ENCODE data around the gene MTAP.
"Not testable (repeated sequence)": the region's sequence is repeated elsewhere in the genome, so short reads cannot be mapped to it uniquely, and the experiment has no call there.

MTAP gene

DNA sequence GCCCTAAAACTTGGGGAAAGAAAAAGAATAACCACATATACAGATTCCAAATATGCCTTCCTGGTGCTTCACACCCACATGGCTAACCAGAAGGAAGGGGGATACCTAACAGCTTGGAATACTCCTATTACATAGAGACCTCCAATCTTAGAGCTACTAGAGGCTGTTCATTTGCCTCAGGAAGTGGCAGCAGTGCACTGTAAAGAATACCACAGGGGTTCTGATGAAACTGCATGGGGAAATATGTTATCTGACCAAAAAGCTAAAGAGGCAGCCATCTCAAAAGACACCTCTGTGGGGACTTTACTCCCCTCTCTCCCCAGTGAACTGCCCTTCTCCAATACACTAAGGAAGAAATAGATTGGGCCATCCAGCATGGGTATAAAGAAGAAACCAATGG is 125.3 kb downstream of the MTAP start:
- no peak for FAIRE-seq

DNA sequence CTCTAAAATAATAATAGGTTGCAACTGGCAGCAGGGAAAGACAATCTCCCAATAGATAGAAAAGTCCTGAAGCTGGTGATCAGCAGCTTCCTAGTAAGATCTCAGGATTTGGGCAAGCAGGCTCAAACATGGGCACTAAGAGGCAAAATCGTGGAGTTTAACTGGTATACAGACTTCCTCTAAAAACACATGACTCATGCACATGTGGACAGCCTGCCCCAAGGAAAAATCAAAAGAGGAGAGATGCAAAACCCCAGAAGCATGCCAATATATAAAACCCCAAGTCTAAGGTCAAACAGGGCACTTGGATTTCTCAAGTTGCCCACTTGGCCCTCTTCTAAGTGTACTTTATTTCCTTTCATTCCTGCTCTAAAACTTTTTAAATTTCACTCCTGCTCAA is 129.0 kb downstream of the MTAP start:
- no peak for FAIRE-seq

DNA sequence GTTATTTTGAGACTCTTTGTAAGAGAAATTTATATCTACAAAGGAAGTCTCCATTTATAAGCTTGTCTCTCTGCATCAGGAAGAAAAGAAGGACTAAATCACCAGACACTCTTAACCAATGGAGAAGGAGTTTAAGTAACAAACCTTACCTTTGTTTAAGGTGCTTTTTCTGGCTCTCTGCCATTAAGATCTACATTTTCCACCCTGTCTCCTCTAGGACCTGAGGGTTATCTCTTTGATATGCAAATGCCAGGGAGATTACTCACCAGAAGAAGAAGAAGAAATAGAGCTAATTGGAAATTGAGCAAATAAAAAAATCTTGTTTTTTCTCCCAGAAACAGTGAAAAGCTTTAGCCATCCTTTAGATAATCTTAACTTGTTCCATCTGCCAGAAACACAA is 130.8 kb downstream of the MTAP start:
- no peak for FAIRE-seq

DNA sequence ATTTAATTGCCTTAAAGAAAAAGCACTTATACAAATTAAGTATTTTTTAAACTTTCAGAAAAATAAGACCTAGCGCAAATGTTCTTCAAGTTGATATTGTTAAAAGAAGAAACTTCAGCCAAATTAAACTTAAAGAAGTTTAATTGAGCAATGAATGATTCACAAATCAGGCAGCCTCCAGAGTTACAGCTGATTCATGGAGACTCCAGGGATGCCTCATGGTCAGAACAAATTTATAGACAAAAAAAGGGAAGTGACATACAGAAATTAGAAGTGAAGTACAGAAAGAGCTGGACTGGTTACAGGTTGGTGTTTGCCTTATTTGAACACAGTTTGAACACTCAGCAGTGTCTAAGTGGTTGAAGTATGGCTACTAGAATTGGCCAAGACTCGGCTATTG is 131.4 kb downstream of the MTAP start:
- FAIRE-seq: no peak

DNA sequence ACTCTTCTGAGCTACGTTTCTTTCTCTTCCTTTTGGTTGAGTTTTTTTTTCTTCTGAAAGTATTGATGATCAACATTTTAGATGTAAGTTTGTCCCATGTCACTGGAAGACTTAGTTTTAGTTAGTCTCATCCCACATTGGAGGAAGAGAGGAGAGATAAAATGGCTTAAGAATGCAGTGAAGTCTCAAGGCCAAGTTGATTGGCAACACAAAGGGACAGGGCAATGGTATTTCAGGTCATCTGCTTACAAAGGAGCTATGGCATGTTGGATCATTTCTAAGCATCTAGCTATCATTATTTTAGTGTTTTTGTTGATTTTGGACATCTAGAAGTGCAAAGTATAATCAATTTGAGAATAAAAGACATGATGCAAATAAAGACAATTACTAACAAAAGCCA is 133.2 kb downstream of the MTAP start:
- no peak for FAIRE-seq

DNA sequence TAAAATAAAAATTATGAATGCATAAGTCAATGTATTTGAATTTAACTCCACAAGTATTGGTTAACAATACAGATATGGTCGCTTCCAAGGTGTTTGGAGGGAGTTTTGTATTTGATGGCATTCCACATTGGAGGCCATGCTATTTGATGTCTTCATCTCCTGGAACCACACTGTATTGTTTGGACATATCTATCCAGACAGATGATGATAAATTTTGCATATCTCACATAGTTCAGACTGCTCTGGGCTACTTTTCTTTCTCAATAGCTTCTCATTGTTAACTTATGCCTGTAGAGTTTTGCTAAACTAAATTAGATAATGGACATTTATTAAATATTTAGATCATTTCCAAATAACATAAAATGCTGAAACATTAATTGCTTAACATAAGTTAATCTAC is 133.7 kb downstream of the MTAP start:
- no peak for FAIRE-seq

DNA sequence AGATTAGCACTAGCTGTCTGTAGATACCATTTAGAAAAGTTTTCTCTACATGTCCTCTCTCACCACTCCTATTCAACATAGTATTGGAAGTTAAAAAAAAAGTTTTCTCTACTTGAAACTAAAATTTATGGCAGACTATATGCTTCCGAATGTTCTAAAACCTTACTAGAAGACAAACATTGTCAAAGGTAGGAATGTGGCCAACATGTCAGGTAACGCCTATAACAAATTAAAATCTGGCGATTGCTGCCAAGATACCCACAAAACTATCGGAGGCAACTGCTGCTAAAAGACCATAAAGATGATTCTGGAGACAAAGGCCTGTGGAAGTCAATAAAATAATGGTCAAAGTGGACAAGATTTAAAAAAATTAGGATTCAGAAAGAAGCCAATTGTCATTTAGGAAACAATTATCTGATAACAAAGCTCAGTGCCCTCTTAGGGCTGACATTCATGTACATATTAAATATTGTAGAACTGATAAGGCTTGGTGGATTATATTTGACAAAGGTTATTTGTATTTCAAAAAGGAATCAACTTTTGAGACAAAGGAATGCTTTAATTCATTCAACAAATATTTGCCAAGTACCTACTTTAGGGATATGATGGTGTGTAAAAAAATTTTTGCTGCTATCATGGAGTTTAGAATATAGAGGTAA is 139.0 kb downstream of the MTAP start:
- FAIRE-seq: no peak

DNA sequence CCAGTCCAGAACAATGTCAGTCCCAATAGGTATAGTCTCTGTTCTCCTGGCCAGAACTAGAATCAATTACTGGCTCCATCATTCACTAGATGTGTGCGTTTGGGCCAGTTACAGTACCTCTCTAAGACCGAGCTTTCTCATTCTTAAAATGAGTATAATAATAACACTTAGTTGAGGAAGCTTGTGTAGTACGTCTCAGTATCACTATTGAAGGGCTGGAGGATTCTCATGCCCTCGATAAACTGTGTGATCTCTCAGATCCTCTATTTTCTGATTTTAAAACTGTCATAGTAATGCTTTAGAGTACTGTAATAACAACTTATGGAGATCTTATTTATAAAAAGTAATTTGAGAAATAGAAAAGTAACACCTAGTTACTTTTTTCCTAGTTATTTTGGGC is 141.0 kb downstream of the MTAP start:
- no peak for FAIRE-seq

DNA sequence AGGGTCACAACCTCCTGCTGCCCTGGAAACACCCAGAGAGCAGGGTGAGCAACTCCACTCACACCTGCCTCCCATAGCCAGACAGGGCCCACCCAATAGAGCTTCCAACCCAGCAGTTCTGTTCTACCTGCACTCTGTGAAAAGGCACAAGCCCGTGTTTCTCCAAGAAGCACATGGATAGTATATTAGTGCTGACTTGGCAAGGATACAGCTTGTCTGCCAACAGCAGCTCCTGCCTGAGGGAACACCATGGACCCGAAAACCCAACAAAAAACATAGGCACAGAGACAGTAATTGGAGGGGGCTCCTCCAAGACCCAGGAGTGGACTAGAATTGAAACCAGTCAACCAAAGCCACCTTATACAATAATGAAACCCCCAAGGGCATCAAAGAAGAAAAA is 143.2 kb downstream of the MTAP start:
- no peak for FAIRE-seq

DNA sequence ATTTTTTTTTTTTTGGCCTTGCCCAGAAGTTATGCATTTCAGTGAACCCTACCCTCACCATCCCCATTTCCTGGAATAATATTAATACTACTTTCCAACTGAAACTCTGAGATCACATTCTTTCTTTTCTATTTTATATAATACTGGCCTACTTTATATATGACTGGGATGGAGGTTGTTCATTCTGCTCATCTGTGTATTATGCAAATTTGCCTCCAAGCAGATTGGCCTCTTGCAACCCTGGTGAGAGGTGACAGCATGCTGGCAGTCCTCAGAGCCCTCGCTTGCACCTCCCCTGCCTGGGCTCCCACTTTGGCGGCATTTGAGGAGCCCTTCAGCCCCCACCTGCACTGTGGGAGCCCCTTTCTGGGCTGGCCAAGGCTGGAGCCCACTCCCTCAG is 156.4 kb downstream of the MTAP start:
- no peak for FAIRE-seq

DNA sequence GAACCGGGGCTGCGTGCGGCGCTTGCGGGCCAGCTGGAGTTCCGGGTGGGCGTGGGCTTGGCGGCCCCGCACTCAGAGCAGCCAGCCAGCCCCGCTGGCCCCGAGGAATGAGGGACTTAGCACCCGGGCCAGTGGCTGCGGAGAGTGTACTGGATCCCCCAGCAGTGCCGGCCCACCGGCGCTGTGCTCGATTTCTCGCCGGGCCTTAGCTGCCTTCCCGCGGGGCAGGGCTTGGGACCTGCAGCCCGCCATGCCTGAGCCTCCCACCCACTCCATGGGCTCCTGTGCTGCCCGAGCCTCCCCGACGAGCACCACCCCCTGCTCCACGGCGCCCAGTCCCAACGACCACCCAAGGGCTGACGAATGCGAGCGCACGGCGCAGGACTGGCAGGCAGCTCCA is 156.8 kb downstream of the MTAP start:
- not testable (repeated sequence) for FAIRE-seq

DNA sequence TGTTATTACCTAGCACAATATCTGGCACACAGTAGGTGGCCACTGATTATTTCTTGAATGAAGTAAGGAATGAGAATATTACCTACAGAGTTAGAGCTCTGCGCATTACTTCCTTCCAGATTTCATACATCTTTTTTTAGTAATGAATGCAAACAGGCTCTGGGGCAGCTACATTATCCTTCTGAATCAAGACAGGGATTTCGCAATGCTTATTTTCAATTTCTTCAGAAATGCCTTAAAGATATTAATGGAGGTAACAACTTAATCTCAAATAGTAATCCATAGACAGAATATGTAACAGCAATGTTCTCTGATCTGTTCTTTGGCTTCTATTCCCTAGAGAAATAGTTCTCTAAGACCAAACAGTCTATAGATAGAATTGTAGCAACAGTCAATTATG is 159.1 kb downstream of the MTAP start:
- FAIRE-seq: no peak

DNA sequence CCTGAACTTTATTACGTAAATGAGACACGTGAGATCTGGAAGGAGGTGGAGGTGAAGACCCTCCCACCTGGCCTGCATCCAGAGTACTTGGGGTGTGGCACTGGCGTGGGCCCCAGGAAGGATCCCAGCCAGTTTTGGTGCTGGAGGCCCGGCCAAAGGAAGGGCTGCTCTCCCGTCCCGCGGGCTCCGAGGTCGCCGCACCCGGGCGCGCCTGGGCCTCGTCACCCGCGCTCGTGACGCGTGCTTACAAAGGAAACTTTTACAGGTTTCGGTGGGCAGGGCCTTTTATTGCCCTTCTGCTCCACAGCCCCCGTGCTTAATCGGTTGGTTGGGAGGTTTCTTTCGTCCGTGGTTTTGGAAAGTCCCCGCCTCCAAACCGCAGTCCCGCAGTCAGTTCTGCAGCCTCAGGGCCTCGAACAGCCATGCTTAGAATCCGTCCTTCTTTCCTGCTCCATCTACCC is 162.5 kb downstream of the MTAP start:
- FAIRE-seq: no peak

DNA sequence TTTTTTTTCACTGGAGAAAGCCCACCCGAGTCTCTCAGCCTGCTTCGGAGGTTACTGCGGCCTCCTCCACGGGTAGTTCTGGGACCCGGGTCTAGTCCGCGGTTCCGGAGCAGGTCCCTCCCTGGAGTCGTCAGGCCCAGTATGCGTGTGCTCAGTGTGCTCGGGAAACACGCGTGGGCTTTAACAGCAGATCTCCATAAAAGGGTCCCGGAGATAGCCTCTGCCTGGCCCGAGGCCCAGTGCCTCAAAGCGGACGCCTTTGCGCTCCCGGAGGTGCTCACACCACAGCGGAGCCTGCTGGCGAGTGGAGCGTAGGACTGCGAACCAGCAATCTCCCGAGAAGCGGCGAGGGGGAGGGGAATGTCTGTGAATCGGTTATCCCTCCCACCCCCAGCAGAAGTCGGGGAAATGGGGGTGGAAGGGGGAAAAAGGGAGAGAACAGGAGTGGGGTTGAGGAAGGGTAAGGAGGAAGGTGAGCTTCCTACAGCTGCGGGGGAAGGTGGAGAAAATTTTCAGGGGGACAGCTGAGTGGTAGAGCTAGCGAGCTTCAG is 163.0 kb downstream of the MTAP start:
- FAIRE-seq: no peak

DNA sequence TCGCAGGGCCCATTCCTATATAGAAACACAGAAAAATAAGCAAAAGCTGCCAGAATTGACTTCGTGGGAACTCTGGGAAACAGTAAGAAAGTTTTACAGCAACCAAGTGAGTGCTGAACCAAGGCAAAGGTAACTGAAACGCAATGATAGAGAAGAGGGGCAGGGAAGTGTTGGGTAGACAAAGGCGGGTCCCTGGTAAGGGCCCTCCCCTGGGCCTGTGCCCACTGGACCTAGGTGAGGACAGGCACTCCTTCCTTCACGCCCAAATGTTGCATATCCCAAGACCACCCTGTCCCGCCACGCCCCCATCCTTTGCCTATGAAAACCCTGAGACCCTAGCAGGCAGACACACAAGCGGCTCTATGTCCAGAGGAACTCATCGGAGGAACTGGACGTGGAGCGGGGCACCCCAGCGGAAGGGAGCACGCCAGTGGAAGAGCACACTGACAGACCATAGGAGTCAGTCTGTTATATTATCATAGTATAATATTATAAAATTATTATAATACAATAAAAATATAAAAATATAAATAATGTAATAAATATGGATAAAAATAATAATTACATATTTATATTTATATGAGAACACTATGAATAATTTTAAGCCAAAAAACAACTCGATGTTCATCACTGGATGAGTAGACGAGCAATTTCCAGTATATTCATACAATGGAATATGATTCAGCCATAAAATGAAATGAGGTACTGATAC is 163.9 kb downstream of the MTAP start:
- no peak for FAIRE-seq

DNA sequence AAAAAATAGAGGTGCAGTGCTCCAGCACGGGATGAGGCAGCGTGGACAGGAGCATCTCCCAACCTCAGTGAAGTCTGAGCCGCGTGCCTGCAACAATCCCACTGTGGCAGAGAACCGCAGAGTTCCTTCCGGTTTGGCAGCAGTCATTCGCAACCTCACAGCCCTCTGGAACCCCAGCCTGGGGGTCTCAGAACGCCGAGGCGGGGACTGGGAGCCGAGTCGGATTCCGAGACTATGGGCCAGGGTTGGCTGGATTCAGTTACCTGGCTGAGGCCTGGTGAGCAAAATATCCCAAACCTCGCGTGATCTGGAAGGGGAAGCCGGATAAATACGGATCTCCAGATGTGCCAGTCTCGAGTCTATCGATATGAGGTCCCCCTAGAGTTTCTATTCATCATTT is 164.7 kb downstream of the MTAP start:
- FAIRE-seq: no peak

DNA sequence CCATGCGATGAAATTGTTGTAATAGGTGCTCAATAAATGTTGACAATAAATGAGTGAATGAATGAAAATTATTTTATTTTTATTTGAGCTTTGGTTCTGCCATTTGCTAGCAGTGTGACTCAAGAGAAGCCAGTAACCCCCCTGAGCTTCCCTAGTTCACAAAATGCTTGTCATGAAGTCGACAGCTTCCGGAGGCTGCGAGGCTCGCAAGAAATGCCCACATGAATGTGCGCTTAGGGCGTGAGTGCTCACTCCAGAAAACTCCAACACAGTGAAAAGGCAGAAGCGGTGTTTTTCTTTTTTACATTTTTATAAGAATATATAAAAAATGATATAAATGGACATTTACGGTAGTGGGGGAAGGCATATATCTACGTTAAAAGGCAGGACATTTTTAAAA is 165.3 kb downstream of the MTAP start:
- FAIRE-seq: no peak

DNA sequence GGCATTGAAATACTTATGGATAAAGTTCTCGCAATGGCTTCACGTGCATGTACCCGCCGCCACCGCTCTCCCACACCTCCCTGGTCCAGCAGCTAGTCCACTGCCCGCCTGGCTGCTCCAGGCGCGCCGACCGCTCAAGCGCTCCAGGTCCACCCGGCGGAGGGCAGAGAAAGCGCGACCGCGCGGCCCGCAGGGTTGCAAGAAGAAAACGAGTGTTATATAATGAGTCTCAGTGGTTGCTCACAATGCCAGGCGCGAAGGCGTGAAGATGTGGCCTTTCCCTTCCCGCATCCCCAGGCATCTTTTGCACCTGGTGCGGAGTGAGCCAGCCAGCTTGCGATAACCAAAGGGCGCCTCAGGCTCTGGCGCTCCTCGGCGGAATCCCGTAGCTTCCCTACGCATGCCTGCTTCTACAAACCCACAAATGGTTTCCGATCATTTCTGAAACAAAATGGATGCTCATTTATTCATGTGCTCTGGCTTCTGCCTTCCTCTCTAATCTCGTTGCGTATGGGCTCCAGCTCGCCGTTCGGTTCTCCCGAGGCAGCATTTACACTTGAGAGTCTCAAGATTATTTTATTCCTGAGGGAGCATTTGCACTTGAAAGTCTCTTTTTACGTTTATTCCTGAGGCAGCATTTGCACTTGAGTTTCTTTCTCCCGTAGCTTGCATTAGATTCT is 166.0 kb downstream of the MTAP start:
- FAIRE-seq: no peak

DNA sequence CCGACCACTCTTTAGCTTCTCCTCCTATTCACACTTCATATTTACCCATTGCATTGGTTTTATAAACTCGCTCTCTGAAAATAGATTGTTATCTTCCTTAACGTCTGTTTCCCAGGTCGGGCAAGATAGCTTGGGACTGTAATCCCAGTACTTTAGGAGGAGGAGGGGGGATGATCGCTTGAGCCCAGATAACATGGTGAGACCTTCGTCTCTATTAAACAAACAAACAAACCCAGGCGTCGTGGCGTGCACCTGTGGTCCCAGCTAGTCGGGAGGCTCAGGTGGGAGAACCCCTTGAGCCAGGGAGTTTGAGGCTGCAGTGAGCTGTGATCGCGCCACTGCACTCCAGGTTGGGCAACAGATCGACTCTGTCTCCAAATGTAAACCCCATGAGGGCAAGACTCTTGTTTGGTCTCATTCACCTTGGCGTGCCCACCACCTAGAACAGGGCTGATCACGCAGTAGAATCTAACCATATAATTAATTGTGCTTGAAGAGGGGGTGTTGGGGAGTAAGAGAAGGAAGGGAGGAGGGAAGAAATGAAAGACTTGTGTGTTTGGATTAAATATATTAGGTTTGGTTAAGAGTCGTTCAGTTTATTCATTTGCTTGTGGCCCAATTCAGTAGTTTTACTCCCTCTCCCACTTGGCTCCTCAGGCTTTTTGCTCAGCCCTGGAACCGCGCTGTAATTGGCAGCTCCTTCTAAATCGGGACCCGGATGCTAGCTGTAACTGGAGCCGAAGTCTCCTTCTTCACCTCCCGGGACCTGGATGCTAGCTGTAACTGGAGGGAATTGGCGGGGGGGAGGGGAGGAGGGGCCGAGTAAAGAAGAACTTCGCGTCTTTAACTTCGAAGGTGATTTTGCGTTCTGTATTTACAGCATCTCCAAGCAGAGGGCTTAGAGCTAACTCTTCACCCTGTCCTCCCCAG is 166.8 kb downstream of the MTAP start:
- no peak for FAIRE-seq

DNA sequence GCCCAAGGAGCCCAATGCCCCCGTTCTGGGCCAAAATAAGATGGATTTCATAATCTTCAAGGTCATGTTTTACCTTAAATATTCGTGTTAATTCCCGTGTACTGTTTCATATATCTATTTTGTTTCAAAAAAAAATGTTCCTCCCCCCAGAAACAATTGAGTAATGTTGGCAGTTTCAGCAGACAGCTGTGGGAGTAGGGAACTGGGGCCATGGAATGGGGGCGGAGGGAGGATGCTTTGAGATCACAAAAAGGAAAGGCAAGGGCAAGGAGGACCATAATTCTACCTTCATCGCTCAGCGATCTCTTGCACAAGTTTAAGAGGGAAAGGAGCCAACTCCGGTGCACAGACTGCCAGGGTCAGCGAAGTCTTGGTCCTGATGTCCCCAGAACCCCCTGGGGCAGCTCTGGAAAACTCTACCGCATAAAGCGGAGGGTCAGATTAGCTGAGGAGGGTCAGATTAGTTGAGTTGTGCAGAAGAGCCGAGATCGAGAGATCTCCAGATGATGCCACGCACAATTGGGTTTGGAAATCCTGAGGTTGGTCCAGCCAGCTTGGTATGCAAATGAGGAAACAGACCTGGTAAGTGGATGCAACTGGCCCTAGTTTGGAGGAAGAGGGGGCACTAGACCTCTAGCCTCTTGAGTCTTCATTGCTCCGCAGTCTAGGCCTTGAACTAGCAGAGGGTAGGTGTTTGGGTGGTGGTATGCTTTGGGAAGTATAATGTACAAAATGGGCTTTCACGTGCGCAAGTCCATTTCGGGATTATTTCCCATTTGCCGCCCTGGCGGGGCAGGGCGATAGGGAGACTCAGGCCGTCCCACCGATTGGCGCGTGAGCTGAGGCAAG is 167.7 kb downstream of the MTAP start:
- FAIRE-seq: no peak

DNA sequence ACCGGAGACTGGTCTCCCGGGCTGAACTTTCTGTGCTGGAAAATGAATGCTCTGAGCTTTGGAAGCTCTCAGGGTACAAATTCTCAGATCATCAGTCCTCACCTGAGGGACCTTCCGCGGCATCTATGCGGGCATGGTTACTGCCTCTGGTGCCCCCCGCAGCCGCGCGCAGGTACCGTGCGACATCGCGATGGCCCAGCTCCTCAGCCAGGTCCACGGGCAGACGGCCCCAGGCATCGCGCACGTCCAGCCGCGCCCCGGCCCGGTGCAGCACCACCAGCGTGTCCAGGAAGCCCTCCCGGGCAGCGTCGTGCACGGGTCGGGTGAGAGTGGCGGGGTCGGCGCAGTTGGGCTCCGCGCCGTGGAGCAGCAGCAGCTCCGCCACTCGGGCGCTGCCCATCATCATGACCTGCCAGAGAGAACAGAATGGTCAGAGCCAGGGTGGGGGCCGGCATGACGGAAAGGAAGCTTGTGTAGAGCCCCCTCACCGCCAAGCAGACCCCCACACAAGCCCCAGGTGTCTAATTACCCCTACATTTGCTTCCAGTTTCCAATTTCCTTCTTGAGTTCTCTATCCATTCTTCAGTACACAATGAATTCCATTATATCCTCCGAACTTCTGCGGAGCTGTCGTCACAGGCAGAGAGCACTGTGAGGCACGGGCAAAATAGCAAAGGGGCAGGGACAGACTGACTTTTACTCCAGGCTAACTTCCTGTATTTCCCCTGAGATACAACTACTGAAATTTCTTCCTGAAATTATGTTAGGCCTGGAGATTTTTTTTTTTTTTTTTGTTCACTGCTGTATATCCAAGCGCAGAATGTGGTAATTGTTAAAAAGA is 168.6 kb downstream of the MTAP start:
- FAIRE-seq: no peak
